GM23338 (cell line): Measurements from ENCODE around the gene NDC80. TPM values are rescaled to one million over a fixed set of nuclear protein-coding genes. Genes with fewer than 3 reads are reported as not detected.

Experiments used
- ATAC-seq: fragments of 200-7000 bp; cut with Tn5 transposase; 3 replicates; pipeline ENCODE4 v1.9.1; 2020
- DNase-seq: peaks from one replicate; pipeline ENCODE4 v3.0.0-alpha.2; 2015; ENCODE audit warnings: low spot score
- H2AFZ ChIP-seq: fragments of 200-600 bp; sonication (generic); 2 replicates; pipeline ENCODE4 v1.8.0; 2016; ENCODE audit warnings: antibody characterized with exemption, mild to moderate bottlenecking, moderate library complexity
- H3F3A ChIP-seq: fragments of 200-600 bp; sonication (generic); replicated peaks from 2 replicates; pipeline ENCODE4 v1.8.0; 2017; ENCODE audit warnings: antibody characterized with exemption, mixed run types, low read depth
- H3K27ac ChIP-seq: fragments of 200-600 bp; sonication (generic); 2 replicates; pipeline ENCODE4 v1.6.1; 2016; ENCODE audit warnings: low read depth
- H3K27me3 ChIP-seq: fragments of 200-600 bp; sonication (generic); 2 replicates; pipeline ENCODE4 v1.8.0; 2016; ENCODE audit warnings: mild to moderate bottlenecking, mixed run types, moderate library complexity; ENCODE audit not compliant: insufficient read depth
- H3K36me3 ChIP-seq: fragments of 200-600 bp; sonication (generic); 2 replicates; pipeline ENCODE4 v1.8.0; 2016; ENCODE audit warnings: mild to moderate bottlenecking; ENCODE audit not compliant: insufficient read depth
- H3K4me1 ChIP-seq: fragments of 200-600 bp; sonication (generic); 2 replicates; pipeline ENCODE4 v1.8.0; 2016; ENCODE audit warnings: mild to moderate bottlenecking, moderate library complexity; ENCODE audit not compliant: insufficient read depth
- H3K4me2 ChIP-seq: fragments of 200-600 bp; sonication (generic); 2 replicates; pipeline ENCODE4 v1.7.1; 2017; ENCODE audit warnings: mixed run types
- H3K4me3 ChIP-seq: fragments of 200-600 bp; sonication (generic); 2 replicates; pipeline ENCODE4 v1.6.1; 2016; ENCODE audit warnings: mixed run types
- H3K79me2 ChIP-seq: fragments of 200-600 bp; sonication (generic); replicated peaks from 2 replicates; pipeline ENCODE4 v1.8.0; 2017; ENCODE audit warnings: mild to moderate bottlenecking; ENCODE audit not compliant: insufficient read depth
- H3K9me2 ChIP-seq: fragments of 200-600 bp; sonication (generic); 2 replicates; pipeline ENCODE4 v1.8.0; 2017; ENCODE audit not compliant: insufficient read depth
- H4K20me1 ChIP-seq: fragments of 200-600 bp; sonication (generic); replicated peaks from 2 replicates; pipeline ENCODE4 v1.8.0; 2017; ENCODE audit warnings: mild to moderate bottlenecking; ENCODE audit not compliant: insufficient read depth
- H3K27ac Mint-ChIP-seq: 2 replicates; pipeline ENCODE4 v1.8.0; 2020; ENCODE audit warnings: inconsistent platforms, mild to moderate bottlenecking, moderate library complexity, mixed read lengths
- H3K27me3 Mint-ChIP-seq: 3 replicates; pipeline ENCODE4 v1.8.0; 2022; ENCODE audit warnings: low read depth, mild to moderate bottlenecking, moderate library complexity, mixed read lengths, inconsistent platforms; ENCODE audit not compliant: insufficient read depth, poor library complexity
- H3K36me3 Mint-ChIP-seq: 3 replicates; pipeline ENCODE4 v1.8.0; 2021; ENCODE audit warnings: low read depth, mild to moderate bottlenecking, inconsistent platforms, moderate library complexity, mixed read lengths
- H3K4me1 Mint-ChIP-seq: 3 replicates; pipeline ENCODE4 v1.8.0; 2020; ENCODE audit warnings: mild to moderate bottlenecking, inconsistent platforms, mixed read lengths
- H3K4me3 Mint-ChIP-seq: 3 replicates; pipeline ENCODE4 v1.8.0; 2021; ENCODE audit warnings: moderate library complexity, mild to moderate bottlenecking, inconsistent platforms, mixed read lengths
- H3K9me3 Mint-ChIP-seq: 3 replicates; pipeline ENCODE4 v1.8.0; 2020; ENCODE audit warnings: moderate library complexity, mild to moderate bottlenecking, inconsistent platforms, mixed read lengths
- CREB1 ChIP-seq: fragments of 250-450 bp; sonication (Bioruptor Pico); IDR thresholded peaks from 2 replicates; pipeline ENCODE4 v1.5.0; 2020; ENCODE audit warnings: low read depth, mild to moderate bottlenecking, moderate library complexity
- CTCF ChIP-seq, 2 experiments: fragments of 200-600 bp in 1 of 2; sonication (generic) in 1 of 2; conservative IDR thresholded peaks; 2 replicates each; pipeline versions ENCODE4 v1.5.1 to v1.6.1; 2016 to 2017; ENCODE audit warnings: antibody characterized with exemption in 2 of 2, low read depth in 2 of 2, mild to moderate bottlenecking in 2 of 2, moderate library complexity in 1 of 2
- ETS1 ChIP-seq: IDR thresholded peaks from 2 replicates; pipeline ENCODE4 v1.6.1; 2016; ENCODE audit warnings: antibody characterized with exemption
- EZH2 ChIP-seq: fragments of 200-600 bp; sonication (generic); IDR thresholded peaks from one replicate; pipeline ENCODE4 v1.8.0; 2017; ENCODE audit warnings: antibody characterized with exemption, mild to moderate bottlenecking, low read depth; ENCODE audit not compliant: unreplicated experiment
- EZH2phosphoT487 ChIP-seq: fragments of 200-600 bp; sonication (generic); IDR thresholded peaks from one replicate; pipeline ENCODE4 v1.8.1; 2018; ENCODE audit warnings: antibody characterized with exemption; ENCODE audit not compliant: unreplicated experiment
- JUNB ChIP-seq: IDR thresholded peaks from one replicate; pipeline ENCODE4 v1.6.1; 2016; ENCODE audit warnings: antibody characterized with exemption; ENCODE audit not compliant: unreplicated experiment
- NANOG ChIP-seq: IDR thresholded peaks from 2 replicates; pipeline ENCODE4 v1.6.1; 2016; ENCODE audit warnings: antibody characterized with exemption, borderline replicate concordance
- POLR2AphosphoS5 ChIP-seq: IDR thresholded peaks from 2 replicates; pipeline ENCODE4 v1.6.1; 2016; ENCODE audit warnings: antibody characterized with exemption, low read depth
- REST ChIP-seq: IDR thresholded peaks from one replicate; pipeline ENCODE4 v1.6.1; 2018; ENCODE audit warnings: antibody characterized with exemption; ENCODE audit not compliant: unreplicated experiment
- STAT1 ChIP-seq: IDR thresholded peaks from one replicate; pipeline ENCODE4 v1.6.1; 2016; ENCODE audit warnings: antibody characterized with exemption; ENCODE audit not compliant: unreplicated experiment
- ZNF114 ChIP-seq: fragments of 250-450 bp; sonication (Bioruptor Pico); IDR thresholded peaks from 2 replicates; pipeline ENCODE4 v1.5.0; 2020; ENCODE audit warnings: mild to moderate bottlenecking, moderate library complexity
- ZNF331 ChIP-seq: fragments of 250-450 bp; sonication (Bioruptor Pico); IDR thresholded peaks from 2 replicates; pipeline ENCODE4 v1.5.0; 2020; ENCODE audit warnings: low read depth, mild to moderate bottlenecking, moderate library complexity
- ZNF462 ChIP-seq: fragments of 250-450 bp; sonication (Bioruptor Pico); IDR thresholded peaks from 2 replicates; pipeline ENCODE4 v1.5.0; 2020; ENCODE audit warnings: mild to moderate bottlenecking, moderate library complexity
- polyA plus RNA-seq: library from polyadenylated mRNA; unstranded; fragments of >200 nt; fragmentation: Nextera tagmentation; extraction: Ambion mirVana; gene quantifications from 2 replicates; pipeline ENCODE4 v1.2.1, GENCODE V29; 2016
- total RNA-seq: library from RNA; depleted of rRNA; stranded (reverse); fragments of >200 nt; shearing (Covaris generic); gene quantifications from 2 replicates; pipeline ENCODE4 v1.2.3, GENCODE V29; 2014

The NDC80 gene
- total and polyA plus RNA-seq, 2 experiments from 2014 or later = 36.6 to 58.4 TPM

- Mint-ChIP-seq H3K4me1 (peaks cover 19% of the 10 kb centered on the region), H3K36me3 (peaks cover 20% of the 10 kb centered on the region), H3K27me3 (peaks cover 13% of the 10 kb centered on the region), H3K9me3 (no peaks in the 10 kb centered on the region), H3K27ac (peak overlapping the region; percentile 100), H3K4me3 (peak overlapping the region; percentile 99)
- H3K9me2 ChIP-seq = no peaks in the 10 kb centered on the region
- peak overlapping the region; percentile 96 for H3K4me2 ChIP-seq
- H3K4me1 ChIP-seq = peaks cover 12% of the 10 kb centered on the region
- ATAC-seq (peak; percentile 82), DNase-seq (peak; percentile 75)
- H3K36me3 ChIP-seq = peaks cover 4% of the 10 kb centered on the region; the same call in 1 of the 2 replicates
- H4K20me1 ChIP-seq = 0 out of 2 replicates have a peak, but pooled peaks cover 6% of the 10 kb centered on the region
- H3K27me3 ChIP-seq = no peaks in the 10 kb centered on the region
- peak overlapping the region; percentile 96 for H3K27ac ChIP-seq
- peaks cover 61% of the 10 kb centered on the region for H3K79me2 ChIP-seq
- H2AFZ ChIP-seq = peak overlapping the region; percentile 90
- H3F3A ChIP-seq = no peaks in the 10 kb centered on the region
- H3K4me3 ChIP-seq = peak overlapping the region; percentile 77
- no peak for TF ChIP-seq ZNF114 (CRISPR knock-in tag)
- TF ChIP-seq EZH2 = no peak
- no peak for TF ChIP-seq JUNB
- TF ChIP-seq STAT1 = no peak
- no peak for TF ChIP-seq NANOG
- TF ChIP-seq CTCF (conservative IDR thresholded peaks at IDR 0.05; ENCODE audit: low read depth in 2 of 2) = no peak
- no peak for TF ChIP-seq EZH2phosphoT487
- TF ChIP-seq ZNF331 = no peak
- TF ChIP-seq ETS1 = no peak
- TF ChIP-seq REST = no peak
- no peak for TF ChIP-seq CREB1 (CRISPR knock-in tag)
- TF ChIP-seq ZNF462 (CRISPR knock-in tag) = no peak
- no peak for TF ChIP-seq POLR2AphosphoS5
Observed at GRCh38 chr18:2570772-2571199, 571 bp upstream of the NDC80 start.
